Endothelial cell of umbilical vein (primary cell): ENCODE results near the gene DRAP1.
A peak's percentile ranks its signal among the peaks of the same experiment; 100 is the strongest.

Source experiments
- FOS ChIP-seq: IDR thresholded peaks from 2 replicates; pipeline ENCODE4 v1.6.1; 2011; ENCODE audit warnings: mild to moderate bottlenecking, low read length, moderate library complexity, borderline replicate concordance; ENCODE audit not compliant: insufficient read depth
- MYC ChIP-seq: IDR thresholded peaks from one replicate; pipeline ENCODE4 v1.6.1; 2011; ENCODE audit warnings: mild to moderate bottlenecking, low read depth, low read length
- POLR2A ChIP-seq: IDR thresholded peaks from 2 replicates; pipeline ENCODE4 v1.6.1; 2012; ENCODE audit warnings: low read depth, mild to moderate bottlenecking, control low read depth, low read length
- TF ChIP-seq, protein P1 (sequence below), 2 donors: IDR thresholded peaks; 1 replicate in 1 of 2; 2 replicates in 1 of 2; pipeline ENCODE4 v1.5.1; 2011; ENCODE audit warnings: low read length in 2 of 2, mild to moderate bottlenecking in 2 of 2, moderate library complexity in 2 of 2, control low read depth in 1 of 2, inconsistent platforms in 1 of 2, low read depth in 1 of 2; ENCODE audit not compliant: insufficient read depth in 1 of 2; ENCODE audit errors: extremely low read depth in 1 of 2

DNA sequence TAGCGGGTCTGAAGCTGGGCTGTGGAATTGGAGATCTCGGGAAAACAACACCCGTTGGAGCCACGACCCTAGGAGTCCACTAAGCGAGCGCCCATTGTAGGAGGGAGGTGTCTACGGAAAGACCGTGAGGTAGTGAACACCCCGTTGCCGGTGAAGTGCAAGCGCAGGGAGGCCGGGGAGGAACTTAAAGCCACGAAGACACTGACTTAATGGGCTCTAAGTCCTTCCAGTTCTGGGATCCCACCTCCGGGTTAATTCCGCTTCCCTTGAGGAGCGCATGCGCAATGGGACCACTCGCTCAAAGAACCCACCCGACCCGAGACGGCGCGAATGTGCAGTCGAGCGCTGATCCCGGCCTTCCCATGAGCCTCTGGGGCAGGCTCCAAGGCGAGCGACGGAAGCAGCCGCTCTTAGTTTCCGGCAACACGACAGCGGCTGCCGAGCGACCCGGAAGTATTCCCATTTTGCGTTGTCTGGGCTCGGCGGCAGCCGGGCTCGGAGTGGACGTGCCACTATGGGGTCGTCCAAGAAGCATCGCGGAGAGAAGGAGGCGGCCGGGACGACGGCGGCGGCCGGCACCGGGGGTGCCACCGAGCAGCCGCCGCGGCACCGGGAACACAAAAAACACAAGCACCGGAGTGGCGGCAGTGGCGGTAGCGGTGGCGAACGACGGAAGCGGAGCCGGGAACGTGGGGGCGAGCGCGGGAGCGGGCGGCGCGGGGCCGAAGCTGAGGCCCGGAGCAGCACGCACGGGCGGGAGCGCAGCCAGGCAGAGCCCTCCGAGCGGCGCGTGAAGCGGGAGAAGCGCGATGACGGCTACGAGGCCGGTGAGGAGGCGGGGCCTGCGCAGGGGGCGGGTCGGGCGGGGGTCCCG, 42.3 kb downstream of the DRAP1 start, which contains the start of gene SART1:
- TF ChIP-seq, protein P1, sequence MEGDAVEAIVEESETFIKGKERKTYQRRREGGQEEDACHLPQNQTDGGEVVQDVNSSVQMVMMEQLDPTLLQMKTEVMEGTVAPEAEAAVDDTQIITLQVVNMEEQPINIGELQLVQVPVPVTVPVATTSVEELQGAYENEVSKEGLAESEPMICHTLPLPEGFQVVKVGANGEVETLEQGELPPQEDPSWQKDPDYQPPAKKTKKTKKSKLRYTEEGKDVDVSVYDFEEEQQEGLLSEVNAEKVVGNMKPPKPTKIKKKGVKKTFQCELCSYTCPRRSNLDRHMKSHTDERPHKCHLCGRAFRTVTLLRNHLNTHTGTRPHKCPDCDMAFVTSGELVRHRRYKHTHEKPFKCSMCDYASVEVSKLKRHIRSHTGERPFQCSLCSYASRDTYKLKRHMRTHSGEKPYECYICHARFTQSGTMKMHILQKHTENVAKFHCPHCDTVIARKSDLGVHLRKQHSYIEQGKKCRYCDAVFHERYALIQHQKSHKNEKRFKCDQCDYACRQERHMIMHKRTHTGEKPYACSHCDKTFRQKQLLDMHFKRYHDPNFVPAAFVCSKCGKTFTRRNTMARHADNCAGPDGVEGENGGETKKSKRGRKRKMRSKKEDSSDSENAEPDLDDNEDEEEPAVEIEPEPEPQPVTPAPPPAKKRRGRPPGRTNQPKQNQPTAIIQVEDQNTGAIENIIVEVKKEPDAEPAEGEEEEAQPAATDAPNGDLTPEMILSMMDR (IDR thresholded peaks at IDR 0.05; ENCODE audit: extremely low read depth in 1 of 2, insufficient read depth in 1 of 2, low read depth in 1 of 2, low read length in 2 of 2) = no peak
- TF ChIP-seq FOS = no peak
- no peak for TF ChIP-seq MYC
- peak; percentile 98 for TF ChIP-seq POLR2A
